Heart left ventricle (tissue), 16 donors: ENCODE data around the gene FMC1. TPM values are rescaled to one million over a fixed set of nuclear protein-coding genes. Genes with fewer than 3 reads are reported as not detected.
A peak's percentile ranks its signal among the peaks of the same experiment; 100 is the strongest.

Experiments used
- ATAC-seq, 4 donors: fragments of 200-7000 bp; cut with Tn5 transposase; one replicate each; pipeline ENCODE4 v1.9.1; 2020 to 2022; ENCODE audit warnings: moderate library complexity in 4 of 4, mild to moderate bottlenecking in 3 of 4, moderate number of reproducible peaks in 1 of 4
- DNase-seq, 5 donors: peaks; one replicate each; pipeline ENCODE4 v3.0.0-alpha.2; 2020
- H3K27ac ChIP-seq, 12 donors: fragments of 200-600 bp; sonication (generic) in 4 of 12; one replicate each; pipeline versions ENCODE4 v1.5.0 to v1.8.0; 2016 to 2022; ENCODE audit warnings: mild to moderate bottlenecking in 2 of 12
- H3K27me3 ChIP-seq, 9 donors: fragments of 200-600 bp; sonication (generic) in 2 of 9; one replicate each; pipeline versions ENCODE4 v1.5.1 to v1.8.0; 2016 to 2022; ENCODE audit warnings: mild to moderate bottlenecking in 3 of 9
- H3K36me3 ChIP-seq, 9 donors: fragments of 200-600 bp; sonication (generic) in 2 of 9; one replicate each; pipeline versions ENCODE4 v1.5.0 to v1.8.0; 2018 to 2022; ENCODE audit warnings: mild to moderate bottlenecking in 2 of 9
- H3K4me1 ChIP-seq, 12 donors: fragments of 200-600 bp; sonication (generic) in 4 of 12; one replicate each; pipeline versions ENCODE4 v1.5.0 to v1.8.0; 2016 to 2022; ENCODE audit warnings: mild to moderate bottlenecking in 3 of 12
- H3K4me3 ChIP-seq, 12 donors: fragments of 200-600 bp; sonication (generic) in 4 of 12; one replicate each; pipeline versions ENCODE4 v1.5.0 to v1.8.0; 2017 to 2022; ENCODE audit warnings: mild to moderate bottlenecking in 9 of 12, moderate library complexity in 4 of 12
- H3K9me3 ChIP-seq, 12 donors: fragments of 200-600 bp; sonication (generic) in 4 of 12; one replicate each; pipeline versions ENCODE4 v1.5.0 to v1.8.0; 2016 to 2022; ENCODE audit warnings: mild to moderate bottlenecking in 1 of 12
- CTCF ChIP-seq, 12 donors: fragments of 200-600 bp; sonication (generic) in 4 of 12; IDR thresholded peaks; one replicate each; pipeline versions ENCODE4 v1.5.0 to v1.8.0; 2018 to 2022; ENCODE audit warnings: antibody characterized with exemption in 12 of 12, mild to moderate bottlenecking in 5 of 12
- POLR2A ChIP-seq, 2 donors: fragments of 450-650 bp; IDR thresholded peaks; one replicate each; pipeline ENCODE4 v1.6.1; 2017; ENCODE audit warnings: antibody characterized with exemption in 2 of 2, mild to moderate bottlenecking in 2 of 2, moderate library complexity in 2 of 2
- WGBS, 4 donors: extraction: QIAGEN DNeasy Blood & Tissue Kit in 2 of 4; methylation state at CpG; one replicate each; pipeline versions ENCODE4 v1.1.5 to v1.1.7; 2013 to 2018; 5-methylcytosine and 5-hydroxymethylcytosine counted together
- intact Hi-C, 10 donors: fragments of 100-400 bp; cut with DNase I; formaldehyde crosslinking; loops; one replicate each; pipeline versions ENCODE4 v1.11.1 to v1.14.2; 2022
- polyA plus RNA-seq, 2 donors: library from polyadenylated mRNA; stranded (reverse); fragments of 200-250 nt; gene quantifications; one replicate each; pipeline ENCODE4 v1.2.3, GENCODE V29; 2013
- total RNA-seq, 9 donors: library from RNA; depleted of rRNA in 2 of 9; stranded (reverse); fragments of >200 nt in 2 of 9; fragmentation: NEBNext Ultra II Directional in 3 of 9; extraction: Animal tissue kit (Norgen Biotek cat#: 25700) in 3 of 9; gene quantifications; one replicate each; pipeline versions ENCODE4 v1.1.0 to v1.2.4, GENCODE V29; 2016 to 2023
- donor health status: ischemic (EF 13 %, LVEDD 7.1; RV severe dilation, severe dysfunction).
- donor health status: healthy with polysubstance abuse.
- donor health status: DM: no; HTN: yes; CAD: no.
- donor health status: DM: no; HTN: no; CAD: no.
- donor health status: ischemic (EF 25% LVEDD 6.9; RV normal size, moderate dysfunction).
- donor health status: ischemic (EF 25% LVEDD 5.7; RV mildly dilated, moderate dysfunction).
- donor health status: healthy.
- donor health status: DM: yes; HTN: yes; CAD: no.
- donor health status: ischemic (EF 35%, LVEDD 5.7; RV mildly dilated, moderate dysfunction).
- donor health status: nonischemic (EF 11% LVEDD 7.7; RV severe dilation, severe dysfunction).
- donor health status: DM: yes; HTN: yes; CAD: no.
- donor health status: PGD.
- donor health status: ischemic (EF 29% LVEDD 5.4; RV normal size, mild dysfunction).
- donor health status: nonischemic (EF 23%, LVEDD 6.1; RV moderate dilation, normal function).

FMC1 gene
- total and polyA plus RNA-seq, 11 donors: 19.0 to 95.7 (median 33.8) TPM

DNA sequence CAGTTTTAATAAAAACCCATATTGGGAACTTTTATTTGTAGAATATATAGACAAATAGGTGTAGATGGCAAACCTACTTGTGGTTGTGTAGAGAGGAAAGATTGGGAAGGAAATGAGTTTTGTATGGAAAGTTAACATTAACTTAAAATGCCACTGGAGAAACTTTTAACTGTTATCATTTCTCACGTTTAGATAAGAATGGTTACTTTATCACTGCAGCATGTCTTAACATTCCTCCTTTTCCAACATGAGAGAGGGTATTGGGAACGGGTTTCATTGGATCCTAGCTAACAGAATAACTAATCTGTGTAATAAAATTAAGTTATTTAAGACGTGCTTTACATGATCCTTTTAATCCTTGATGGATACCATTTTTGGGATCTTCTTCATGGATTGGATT is 20.4 kb downstream of the FMC1 start:
- Histone ChIP-seq H3K27me3 (no peaks in the 10 kb centered on the region), H3K27ac (peak overlapping the region in 3 of 12 donors; percentile 99), H3K9me3 (no peaks in the 10 kb centered on the region), H3K36me3 (peaks cover 0 to 35% (median 20%) of the 10 kb centered on the region in 9 donors), H3K4me1 (peaks cover 5 to 62% (median 35%) of the 10 kb centered on the region in 12 donors), H3K4me3 (peak overlapping the region in 10 of 12 donors; percentile 79 to 100 (median 90))
- ATAC-seq: no peak
- intact Hi-C loops: no loop called here
- DNase-seq: no peak
- TF ChIP-seq POLR2A (IDR thresholded peaks at IDR 0.05) (no peak), CTCF (IDR thresholded peaks at IDR 0.05) (no peak)
- WGBS, 4 donors: 14 to 24% (median 23%) methylated on average over 3 of the region's 3 CpGs

GRCh38 chr7:139362302-139362701 is 21.2 kb downstream of the FMC1 start:
- Histone ChIP-seq H3K27ac (no peak overlapping the region), H3K36me3 (peaks cover 0 to 38% (median 20%) of the 10 kb centered on the region in 9 donors), H3K4me1 (peaks cover 5 to 68% (median 39%) of the 10 kb centered on the region in 12 donors), H3K27me3 (no peaks in the 10 kb centered on the region), H3K4me3 (peak overlapping the region in 2 of 12 donors; percentile 83 to 90), H3K9me3 (no peaks in the 10 kb centered on the region)
- WGBS, 4 donors: 45 to 56% (median 47%) methylated on average over 3 of the region's 3 CpGs
- DNase-seq (no peak), ATAC-seq (no peak)
- intact Hi-C loops: no loop called here
- TF ChIP-seq CTCF (IDR thresholded peaks at IDR 0.05) (no peak), POLR2A (IDR thresholded peaks at IDR 0.05) (no peak)

DNA sequence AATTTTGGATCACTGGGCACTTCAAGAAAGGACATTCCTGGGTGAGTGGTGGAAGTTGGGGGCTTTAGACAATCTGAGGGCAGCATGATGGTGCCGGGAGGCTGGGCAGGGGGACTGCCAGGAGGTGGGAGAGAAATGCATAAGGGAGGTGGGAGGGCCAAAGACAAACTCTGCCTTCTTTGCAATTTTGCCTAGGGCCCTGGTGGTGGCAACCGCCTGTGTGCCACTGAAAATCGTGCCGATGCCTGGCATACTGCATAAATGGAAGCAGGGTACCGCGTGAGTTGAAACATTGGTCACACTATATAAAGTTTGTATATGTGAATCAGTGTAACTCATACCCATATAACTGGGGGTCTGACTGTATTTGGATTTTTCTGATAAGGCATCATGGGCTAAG is 21.8 kb downstream of the FMC1 start:
- H3K36me3 ChIP-seq: peaks cover 0 to 45% (median 20%) of the 10 kb centered on the region in 9 donors
- no peak overlapping the region for H3K27ac ChIP-seq
- TF ChIP-seq POLR2A (IDR thresholded peaks at IDR 0.05) (no peak), CTCF (IDR thresholded peaks at IDR 0.05) (no peak)
- ATAC-seq (no peak), DNase-seq (no peak)
- no peaks in the 10 kb centered on the region for H3K27me3 ChIP-seq
- no peaks in the 10 kb centered on the region for H3K9me3 ChIP-seq
- 75 to 83% (median 81%) methylated on average over 6 of the region's 6 CpGs for WGBS, 4 donors
- intact Hi-C loops: no loop called here
- H3K4me1 ChIP-seq: peaks cover 5 to 72% (median 43%) of the 10 kb centered on the region in 12 donors
- H3K4me3 ChIP-seq: no peak overlapping the region

DNA sequence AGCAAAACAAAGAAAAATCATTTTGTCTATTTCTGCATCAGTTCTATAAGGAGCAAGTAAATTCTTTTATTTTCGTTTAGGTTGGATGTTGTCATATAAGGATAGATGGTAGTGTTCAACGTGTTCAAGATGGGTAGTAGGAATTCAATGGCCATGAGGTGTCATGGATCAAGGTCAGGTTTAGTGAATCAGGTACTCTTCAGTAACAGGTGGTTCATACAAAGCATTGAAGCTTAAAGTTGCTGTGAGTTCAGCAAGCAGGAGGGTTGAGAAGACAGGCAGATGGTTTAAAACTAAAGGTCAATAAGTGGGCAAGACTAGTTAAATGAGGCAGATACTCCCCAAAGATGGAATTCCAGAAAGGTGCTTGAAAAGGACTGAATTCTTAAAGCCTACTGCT is 24.2 kb downstream of the FMC1 start:
- H3K27ac ChIP-seq: no peak overlapping the region
- H3K9me3 ChIP-seq: no peaks in the 10 kb centered on the region
- no peak for DNase-seq
- TF ChIP-seq POLR2A (IDR thresholded peaks at IDR 0.05) (no peak), CTCF (IDR thresholded peaks at IDR 0.05) (no peak)
- WGBS, 4 donors: 74 to 87% (median 79%) methylated on average over 2 of the region's 2 CpGs
- no peaks in the 10 kb centered on the region for H3K27me3 ChIP-seq
- intact Hi-C loops: no loop called here
- H3K4me1 ChIP-seq: peaks cover 5 to 88% (median 63%) of the 10 kb centered on the region in 12 donors
- no peak for ATAC-seq
- no peak overlapping the region for H3K4me3 ChIP-seq
- H3K36me3 ChIP-seq: peaks cover 0 to 50% (median 20%) of the 10 kb centered on the region in 9 donors
